AML-193 (cell line): ENCODE results near the gene TMEM63A.
"Not testable (repeated sequence)": the region's sequence is repeated elsewhere in the genome, so short reads cannot be mapped to it uniquely, and the experiment has no call there.

Experiments
- DNase-seq, 2 experiments: peaks; one replicate each; lab custom pipeline; 2025; lab: John Stamatoyannopoulos, UW

TMEM63A gene

GRCh38 chr1:225796097-225796496 lies 86.1 kb downstream of the TMEM63A start:
- not testable (repeated sequence) for DNase-seq
